ENCODE results near the gene AVP.

DNA sequence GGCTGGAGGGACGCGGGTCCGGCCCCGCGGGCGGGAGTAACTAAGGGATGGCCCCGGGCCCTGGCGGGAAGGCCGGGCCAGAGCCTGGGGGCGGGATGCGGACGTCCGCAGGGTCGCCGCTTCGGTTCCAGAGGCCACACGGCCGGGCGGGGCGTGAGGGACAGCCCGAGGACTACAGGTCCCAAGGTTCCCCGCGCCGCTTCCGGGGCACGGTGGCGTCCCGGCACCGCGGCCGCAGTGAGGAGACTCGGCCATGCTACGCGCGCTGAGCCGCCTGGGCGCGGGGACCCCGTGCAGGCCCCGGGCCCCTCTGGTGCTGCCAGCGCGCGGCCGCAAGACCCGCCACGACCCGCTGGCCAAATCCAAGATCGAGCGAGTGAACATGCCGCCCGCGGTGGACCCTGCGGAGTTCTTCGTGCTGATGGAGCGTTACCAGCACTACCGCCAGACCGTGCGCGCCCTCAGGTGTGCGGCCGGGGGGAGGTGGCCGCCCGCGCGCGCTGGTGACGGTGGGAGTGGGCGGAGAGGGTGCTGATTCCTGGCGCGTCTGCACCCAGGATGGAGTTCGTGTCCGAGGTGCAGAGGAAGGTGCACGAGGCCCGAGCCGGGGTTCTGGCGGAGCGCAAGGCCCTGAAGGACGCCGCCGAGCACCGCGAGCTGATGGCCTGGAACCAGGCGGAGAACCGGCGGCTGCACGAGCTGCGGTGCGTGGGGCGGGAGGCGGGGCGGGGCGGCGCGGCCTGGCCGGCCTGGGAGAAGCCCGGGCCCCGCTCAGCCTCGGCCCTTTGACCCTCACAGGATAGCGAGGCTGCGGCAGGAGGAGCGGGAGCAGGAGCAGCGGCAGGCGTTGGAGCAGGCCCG is 38.5 kb downstream of the AVP start, which contains the start of gene MRPS26:
- TF ChIP-seq EZH2 (IDR thresholded peaks at IDR 0.05; ENCODE audit: borderline replicate concordance, low read depth, low read length, severe bottlenecking) (no peak), POLR2AphosphoS5 (IDR thresholded peaks at IDR 0.05; ENCODE audit: insufficient read depth, low read depth, low read length) (peak; percentile 82), POLR2A (IDR thresholded peaks at IDR 0.05; ENCODE audit: low read depth, low read length) (peak; percentile 66)
- TF ChIP-seq, protein P1, sequence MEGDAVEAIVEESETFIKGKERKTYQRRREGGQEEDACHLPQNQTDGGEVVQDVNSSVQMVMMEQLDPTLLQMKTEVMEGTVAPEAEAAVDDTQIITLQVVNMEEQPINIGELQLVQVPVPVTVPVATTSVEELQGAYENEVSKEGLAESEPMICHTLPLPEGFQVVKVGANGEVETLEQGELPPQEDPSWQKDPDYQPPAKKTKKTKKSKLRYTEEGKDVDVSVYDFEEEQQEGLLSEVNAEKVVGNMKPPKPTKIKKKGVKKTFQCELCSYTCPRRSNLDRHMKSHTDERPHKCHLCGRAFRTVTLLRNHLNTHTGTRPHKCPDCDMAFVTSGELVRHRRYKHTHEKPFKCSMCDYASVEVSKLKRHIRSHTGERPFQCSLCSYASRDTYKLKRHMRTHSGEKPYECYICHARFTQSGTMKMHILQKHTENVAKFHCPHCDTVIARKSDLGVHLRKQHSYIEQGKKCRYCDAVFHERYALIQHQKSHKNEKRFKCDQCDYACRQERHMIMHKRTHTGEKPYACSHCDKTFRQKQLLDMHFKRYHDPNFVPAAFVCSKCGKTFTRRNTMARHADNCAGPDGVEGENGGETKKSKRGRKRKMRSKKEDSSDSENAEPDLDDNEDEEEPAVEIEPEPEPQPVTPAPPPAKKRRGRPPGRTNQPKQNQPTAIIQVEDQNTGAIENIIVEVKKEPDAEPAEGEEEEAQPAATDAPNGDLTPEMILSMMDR (IDR thresholded peaks at IDR 0.05; ENCODE audit: extremely low read depth in 1 of 2, insufficient read depth in 1 of 2, low read depth in 1 of 2, low read length in 2 of 2) = no peak
